Myocyte (in vitro differentiated cells): ENCODE measurements around the gene TASOR. TPM values are rescaled to one million over a fixed set of nuclear protein-coding genes. Genes with fewer than 3 reads are reported as not detected.

Source experiments
- DNase-seq: peaks from one replicate; pipeline ENCODE4 v3.0.0-alpha.2; 2012; ENCODE audit warnings: low read depth
- total RNA-seq: library from RNA; depleted of rRNA; stranded (reverse); fragments of >200 nt; gene quantifications from 2 replicates; pipeline ENCODE4 v1.2.3, GENCODE V29; 2014

The TASOR gene
- total RNA-seq, 1 donor from 2014 or later = 74.6 TPM

GRCh38 chr3:56689303-56689702 is 6.2 kb upstream of the TASOR start:
- DNase-seq = no peak

- DNase-seq = no peak
These were observed 5.1 kb upstream of the TASOR start for GRCh38 chr3:56688191-56688590.

- no peak for DNase-seq
These were observed 964 bp upstream of the TASOR start for GRCh38 chr3:56684029-56684428.

- peak; percentile 86 for DNase-seq
These were observed 473 bp downstream of the TASOR start for GRCh38 chr3:56682462-56683121.

- DNase-seq = no peak
These were observed 1.0 kb downstream of the TASOR start for GRCh38 chr3:56681984-56682461.

GRCh38 chr3:56680054-56680580 is 2.9 kb downstream of the TASOR start:
- DNase-seq = no peak

GRCh38 chr3:56677286-56677685 is 5.8 kb downstream of the TASOR start:
- no peak for DNase-seq

- no peak for DNase-seq
These were observed 9.1 kb downstream of the TASOR start for GRCh38 chr3:56673781-56674457.

- no peak for DNase-seq
These were observed 15.0 kb downstream of the TASOR start for GRCh38 chr3:56667973-56668579.

GRCh38 chr3:56664823-56665222 is 18.2 kb downstream of the TASOR start:
- no peak for DNase-seq

GRCh38 chr3:56655709-56656108 is 27.4 kb downstream of the TASOR start:
- no peak for DNase-seq

- DNase-seq = peak; percentile 17
These were observed 28.6 kb downstream of the TASOR start for GRCh38 chr3:56654460-56654859.

- DNase-seq = no peak
These were observed 37.7 kb downstream of the TASOR start for GRCh38 chr3:56645407-56645806.

GRCh38 chr3:56633602-56634535 is 49.2 kb downstream of the TASOR start:
- no peak for DNase-seq

Other genes with a start within 250 kb of the TASOR start
- 0.32 and 0.36 TPM in 2 replicates for gene ERC2, start 214.8 kb downstream of the TASOR start, total RNA-seq
- gene CCDC66, start 126.1 kb downstream of the TASOR start, total RNA-seq = 8.5 and 12.6 TPM in 2 replicates
- gene ARHGEF3, start 118.7 kb upstream of the TASOR start, total RNA-seq = 16.8 and 18.7 TPM in 2 replicates